Measurements from ENCODE around the gene RDH13. TPM values are rescaled to one million over a fixed set of nuclear protein-coding genes. Genes with fewer than 3 reads are reported as not detected.

Gene RDH13
- total and polyA plus RNA-seq, 2 experiments from 2014 or later, result 28.0 to 36.5 TPM

- Histone ChIP-seq H3K27me3 (ENCODE audit: insufficient read depth) (peaks cover 54% of the 10 kb centered on the region), H3K79me2 (replicated peaks; ENCODE audit: insufficient read depth) (no peaks in the 10 kb centered on the region), H2AFZ (no peak overlapping the region), H3K4me1 (ENCODE audit: insufficient read depth) (peaks cover 19% of the 10 kb centered on the region; the same call in 1 of the 2 replicates), H4K20me1 (replicated peaks; ENCODE audit: insufficient read depth) (no peaks in the 10 kb centered on the region), H3K4me3 (no peak overlapping the region; the same call in 1 of the 2 replicates), H3K27ac (ENCODE audit: low read depth) (no peak overlapping the region), H3K36me3 (ENCODE audit: insufficient read depth) (no peaks in the 10 kb centered on the region), H3K9me2 (ENCODE audit: insufficient read depth) (no peaks in the 10 kb centered on the region), H3K4me2 (peak overlapping the region; percentile 49; the same call in 1 of the 2 replicates), H3F3A (replicated peaks; ENCODE audit: low read depth) (peaks cover 9% of the 10 kb centered on the region)
- Mint-ChIP-seq H3K27ac (no peak overlapping the region), H3K4me1 (peaks cover 38% of the 10 kb centered on the region), H3K27me3 (ENCODE audit: insufficient read depth, low read depth, poor library complexity) (peaks cover 49% of the 10 kb centered on the region), H3K9me3 (peaks cover 6% of the 10 kb centered on the region; the same call in 2 of the 3 replicates), H3K4me3 (peak overlapping the region; percentile 64; the same call in 1 of the 3 replicates), H3K36me3 (ENCODE audit: low read depth) (peaks cover 6% of the 10 kb centered on the region; the same call in 2 of the 3 replicates)
- TF ChIP-seq ZNF114 (CRISPR knock-in tag; IDR thresholded peaks at IDR 0.05), result no peak
- TF ChIP-seq CTCF (conservative IDR thresholded peaks at IDR 0.05; ENCODE audit: low read depth in 2 of 2), result no peak
- no peak for TF ChIP-seq JUNB (IDR thresholded peaks at IDR 0.05; ENCODE audit: unreplicated experiment)
- TF ChIP-seq CREB1 (CRISPR knock-in tag; IDR thresholded peaks at IDR 0.05; ENCODE audit: low read depth), result no peak
- no peak for TF ChIP-seq ZNF462 (CRISPR knock-in tag; IDR thresholded peaks at IDR 0.05)
- no peak for TF ChIP-seq ZNF331 (CRISPR knock-in tag; IDR thresholded peaks at IDR 0.05; ENCODE audit: low read depth)
- ATAC-seq, result no peak
- no peak for DNase-seq (ENCODE audit: low spot score)
Observed at GRCh38 chr19:55076321-55076720, 13.4 kb upstream of the RDH13 start.
